C4-2B (cell line): ENCODE measurements around the gene FAM162A.

Source experiments
- H3K27ac ChIP-seq: fragments of 450-650 bp; 2 replicates; pipeline ENCODE4 v1.5.1; 2017
- ZFX ChIP-seq: fragments of 450-650 bp; IDR thresholded peaks from 2 replicates; pipeline ENCODE4 v1.6.1; 2017
- TF ChIP-seq, protein P1 (sequence below): fragments of 450-650 bp; conservative IDR thresholded peaks from 2 replicates; pipeline ENCODE4 v1.5.1; 2017; ENCODE audit warnings: mild to moderate bottlenecking

The FAM162A gene

GRCh38 chr3:122397201-122397600 is 13.2 kb downstream of the FAM162A start:
- TF ChIP-seq, protein P1, sequence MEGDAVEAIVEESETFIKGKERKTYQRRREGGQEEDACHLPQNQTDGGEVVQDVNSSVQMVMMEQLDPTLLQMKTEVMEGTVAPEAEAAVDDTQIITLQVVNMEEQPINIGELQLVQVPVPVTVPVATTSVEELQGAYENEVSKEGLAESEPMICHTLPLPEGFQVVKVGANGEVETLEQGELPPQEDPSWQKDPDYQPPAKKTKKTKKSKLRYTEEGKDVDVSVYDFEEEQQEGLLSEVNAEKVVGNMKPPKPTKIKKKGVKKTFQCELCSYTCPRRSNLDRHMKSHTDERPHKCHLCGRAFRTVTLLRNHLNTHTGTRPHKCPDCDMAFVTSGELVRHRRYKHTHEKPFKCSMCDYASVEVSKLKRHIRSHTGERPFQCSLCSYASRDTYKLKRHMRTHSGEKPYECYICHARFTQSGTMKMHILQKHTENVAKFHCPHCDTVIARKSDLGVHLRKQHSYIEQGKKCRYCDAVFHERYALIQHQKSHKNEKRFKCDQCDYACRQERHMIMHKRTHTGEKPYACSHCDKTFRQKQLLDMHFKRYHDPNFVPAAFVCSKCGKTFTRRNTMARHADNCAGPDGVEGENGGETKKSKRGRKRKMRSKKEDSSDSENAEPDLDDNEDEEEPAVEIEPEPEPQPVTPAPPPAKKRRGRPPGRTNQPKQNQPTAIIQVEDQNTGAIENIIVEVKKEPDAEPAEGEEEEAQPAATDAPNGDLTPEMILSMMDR: no peak
- no peak for TF ChIP-seq ZFX
- no peak overlapping the region for H3K27ac ChIP-seq

- TF ChIP-seq, protein P1: no peak
- no peak for TF ChIP-seq ZFX
- H3K27ac ChIP-seq: peak overlapping the region; percentile 40
Measured at GRCh38 chr3:122398920-122399319, 14.9 kb downstream of the FAM162A start.

DNA sequence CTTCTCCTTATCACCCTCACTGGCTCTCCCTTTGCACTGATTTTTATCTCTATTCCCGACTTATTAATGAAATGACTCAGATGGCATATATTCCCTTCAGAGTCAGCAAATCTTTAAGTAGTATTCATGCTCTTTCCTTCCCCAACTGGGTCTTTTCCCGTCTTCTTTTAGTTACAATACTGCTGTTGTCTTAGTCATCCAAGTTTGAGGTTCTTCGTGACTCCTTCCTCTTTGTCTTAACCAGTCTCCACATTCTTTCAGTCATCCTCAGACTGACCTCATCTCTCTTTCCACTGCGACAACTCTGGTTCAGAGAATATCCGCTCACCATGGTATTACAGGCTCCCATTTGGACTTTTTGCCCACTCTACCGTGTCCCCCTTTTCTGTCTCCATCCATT is 19.5 kb downstream of the FAM162A start:
- no peak for TF ChIP-seq ZFX
- TF ChIP-seq, protein P1: no peak
- H3K27ac ChIP-seq: no peak overlapping the region

DNA sequence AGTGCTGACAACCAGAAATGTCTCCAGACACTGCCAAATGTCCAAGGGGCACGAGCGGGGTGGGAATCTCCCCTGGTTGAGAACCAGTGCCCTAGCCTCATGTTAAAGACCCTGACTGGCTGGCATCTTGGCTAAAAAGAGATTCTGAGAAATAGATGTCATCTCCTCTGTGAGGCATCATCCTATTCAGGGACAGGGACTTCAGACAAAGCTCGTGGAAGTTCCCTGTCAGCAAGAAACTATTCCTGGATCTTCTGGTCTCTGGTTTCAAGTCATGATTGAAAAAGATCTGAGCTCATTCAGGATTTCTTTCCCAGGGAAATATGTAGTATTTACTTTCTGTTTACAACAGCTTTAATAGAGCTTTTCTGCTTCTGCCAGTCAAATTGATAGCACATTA is 21.0 kb downstream of the FAM162A start:
- TF ChIP-seq, protein P1: no peak
- no peak for TF ChIP-seq ZFX
- no peak overlapping the region for H3K27ac ChIP-seq

- no peak overlapping the region for H3K27ac ChIP-seq
- TF ChIP-seq, protein P1: no peak
- TF ChIP-seq ZFX: no peak
Measured at GRCh38 chr3:122406198-122406597, 22.2 kb downstream of the FAM162A start.

- TF ChIP-seq, protein P1: no peak
- no peak for TF ChIP-seq ZFX
- no peak overlapping the region for H3K27ac ChIP-seq
Measured at GRCh38 chr3:122407946-122408345, 24.0 kb downstream of the FAM162A start.

DNA sequence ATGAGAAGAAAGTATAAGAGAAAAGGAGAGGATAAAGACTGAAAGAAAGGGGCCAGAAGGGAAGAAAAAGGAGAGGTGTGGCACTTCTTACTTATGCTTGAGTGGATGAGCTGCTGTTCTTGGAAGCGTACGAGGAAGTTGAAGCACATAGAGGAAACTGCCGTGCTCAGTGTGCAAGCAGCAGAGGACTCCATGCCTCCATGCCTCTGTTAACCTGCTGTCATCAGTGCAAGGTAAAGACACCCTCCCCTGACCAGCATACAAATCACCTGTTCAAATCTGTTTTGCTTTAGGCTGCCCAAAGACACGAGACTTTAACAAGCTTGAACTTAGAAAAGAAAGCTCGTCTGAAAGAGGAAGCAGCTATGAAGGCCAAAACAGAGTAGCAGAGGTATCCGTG is 25.5 kb downstream of the FAM162A start:
- TF ChIP-seq, protein P1: no peak
- no peak for TF ChIP-seq ZFX
- no peak overlapping the region for H3K27ac ChIP-seq
